Activated T-cell treated with anti-CD3 and anti-CD28 coated beads for 48 hours (primary cell): ENCODE results near the gene COL18A1.

Experiments
- DNase-seq: peaks from one replicate; pipeline ENCODE4 v3.0.0-alpha.2; 2020; ENCODE audit warnings: low read depth

COL18A1 gene

DNA sequence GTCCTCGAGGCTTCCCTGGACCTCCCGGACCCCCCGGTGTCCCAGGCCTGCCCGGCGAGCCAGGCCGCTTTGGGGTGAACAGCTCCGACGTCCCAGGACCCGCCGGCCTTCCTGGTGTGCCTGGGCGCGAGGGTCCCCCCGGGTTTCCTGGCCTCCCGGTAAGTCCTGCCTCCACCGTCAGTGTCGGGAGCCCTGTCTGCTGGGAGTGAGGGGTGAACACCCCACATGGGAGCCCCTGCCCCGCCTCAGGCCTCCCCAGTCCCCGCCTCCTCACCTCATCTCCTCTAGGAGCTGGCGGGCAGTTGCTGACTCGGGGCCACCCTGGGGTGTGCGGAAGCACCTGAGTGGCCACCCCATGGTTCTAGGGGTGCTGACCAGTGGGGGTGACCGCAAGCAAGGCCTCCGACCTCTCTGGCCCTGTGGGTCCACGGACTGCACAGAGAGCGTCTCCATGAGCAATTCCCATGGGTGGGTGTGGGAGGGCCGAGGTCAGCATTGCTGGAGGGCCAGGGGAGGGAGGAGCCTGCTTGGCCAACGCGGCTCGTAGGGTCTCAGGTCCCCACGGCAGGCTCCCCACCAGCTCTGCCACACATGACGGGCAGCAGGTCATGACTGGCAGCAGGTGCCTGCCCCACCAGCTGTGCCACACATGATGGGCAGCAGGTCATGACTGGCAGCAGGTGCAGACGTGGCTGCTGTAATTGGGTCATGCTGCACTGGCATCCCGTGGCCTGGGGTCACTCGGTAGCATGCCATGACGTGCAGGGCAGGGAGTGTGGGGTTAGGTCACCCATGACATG lies 75.9 kb downstream of the COL18A1 start:
- DNase-seq = no peak

DNA sequence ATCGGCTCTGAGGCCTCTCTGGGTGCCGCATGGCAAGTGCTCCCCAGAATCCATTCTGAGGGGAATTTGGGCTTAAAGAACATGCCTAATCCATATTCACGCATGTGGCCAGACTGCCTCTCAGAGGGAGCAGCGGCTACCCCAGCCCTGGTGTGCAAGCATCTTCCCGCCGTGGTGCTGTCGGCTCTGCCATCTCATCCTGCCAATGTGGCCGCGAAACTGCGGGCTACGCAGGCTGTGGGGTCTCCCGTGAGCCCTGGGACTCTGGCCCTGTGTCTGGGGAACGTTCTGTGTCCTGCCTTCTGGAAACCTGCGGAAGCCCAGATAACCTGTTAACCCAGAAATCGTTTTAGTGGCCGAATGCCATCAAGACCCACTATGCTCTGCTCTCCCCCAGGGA lies 76.6 kb downstream of the COL18A1 start:
- no peak for DNase-seq

DNA sequence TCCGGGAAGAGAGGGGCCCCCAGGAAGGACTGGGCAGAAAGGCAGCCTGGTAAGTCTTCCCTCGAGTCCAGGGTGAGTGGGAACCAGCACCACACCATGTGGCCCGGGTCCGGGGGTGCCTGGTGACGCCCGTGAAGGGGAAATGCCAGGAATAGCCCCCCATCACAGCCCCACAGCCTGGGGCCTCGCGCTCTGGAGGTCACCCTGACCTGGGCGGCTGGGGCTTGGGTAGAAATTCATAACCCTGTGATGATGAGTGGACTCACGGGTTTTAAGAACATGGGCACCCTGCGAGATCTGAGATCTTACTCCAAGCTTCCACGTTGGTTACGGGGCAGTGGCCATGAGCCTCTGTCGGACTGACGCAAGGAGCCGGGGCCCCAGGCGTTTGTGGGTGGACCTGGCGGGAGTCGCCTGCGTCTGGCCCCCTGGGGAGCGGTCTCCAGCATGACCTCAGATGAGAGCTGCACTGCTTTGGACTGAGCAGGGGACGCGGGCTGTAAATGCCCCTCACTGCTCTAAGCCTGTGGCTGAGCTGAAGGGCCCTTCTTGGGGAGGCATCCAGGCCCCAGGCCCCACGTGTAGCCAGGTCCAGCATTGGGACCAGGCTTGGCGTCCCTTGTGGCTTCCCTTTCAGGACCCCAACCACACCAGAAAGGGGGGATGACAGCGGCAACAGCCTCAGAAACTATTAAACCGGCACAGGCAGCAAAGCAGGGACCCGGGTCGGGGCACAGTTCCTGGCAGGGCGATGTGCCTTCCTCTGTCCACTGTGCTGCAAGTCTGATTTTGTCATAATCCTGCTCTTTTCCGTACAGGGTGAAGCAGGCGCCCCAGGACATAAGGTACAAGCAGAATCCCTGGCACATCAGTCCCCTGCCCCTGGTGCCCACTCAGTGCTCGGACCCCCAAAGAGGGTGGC lies 77.3 kb downstream of the COL18A1 start:
- DNase-seq = no peak

DNA sequence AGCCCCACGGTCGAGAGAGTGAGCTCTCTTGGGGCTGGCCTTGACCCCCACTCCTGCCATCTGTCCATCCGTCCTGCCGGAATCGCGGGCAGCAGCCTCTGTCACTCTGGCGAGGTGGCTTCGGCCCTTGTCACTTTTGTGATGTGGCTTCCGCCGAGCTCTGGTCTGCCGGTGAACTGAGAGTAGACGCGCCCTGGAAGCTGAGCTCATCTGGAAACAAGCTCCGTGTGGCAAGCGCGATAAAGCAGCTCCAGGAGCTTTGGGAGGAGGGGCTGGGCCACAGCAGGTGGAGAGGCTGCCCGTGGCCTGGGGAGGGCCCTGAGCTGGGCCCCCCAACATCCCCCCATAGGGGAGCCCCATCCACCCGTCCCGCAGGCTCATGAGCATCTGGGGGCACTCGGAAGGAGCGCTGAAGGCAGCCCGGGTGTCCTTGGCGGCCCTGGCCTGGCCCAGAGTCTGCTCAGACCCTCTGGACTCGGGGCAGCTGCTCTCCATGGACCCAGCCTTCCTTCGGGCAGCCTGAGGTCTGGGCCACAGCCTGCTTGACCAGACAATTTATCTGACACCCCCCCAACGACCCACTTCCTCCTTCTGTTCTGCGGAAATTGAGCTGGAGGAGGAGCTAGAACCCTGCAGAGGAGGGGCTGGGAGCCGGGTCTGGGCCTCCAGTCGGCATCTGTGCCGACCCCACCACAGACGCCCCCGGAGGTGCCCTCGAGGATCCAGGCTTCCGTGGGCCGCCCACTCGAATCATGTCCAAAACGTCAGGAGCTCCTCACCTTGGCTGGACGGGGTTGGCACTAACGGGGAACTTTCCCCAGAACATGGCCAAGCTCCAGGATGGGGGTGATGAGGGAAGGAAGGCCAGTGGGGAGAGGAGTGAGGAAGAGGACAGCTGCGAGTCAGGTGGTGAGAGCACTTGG lies 78.2 kb downstream of the COL18A1 start:
- DNase-seq = peak; percentile 33

DNA sequence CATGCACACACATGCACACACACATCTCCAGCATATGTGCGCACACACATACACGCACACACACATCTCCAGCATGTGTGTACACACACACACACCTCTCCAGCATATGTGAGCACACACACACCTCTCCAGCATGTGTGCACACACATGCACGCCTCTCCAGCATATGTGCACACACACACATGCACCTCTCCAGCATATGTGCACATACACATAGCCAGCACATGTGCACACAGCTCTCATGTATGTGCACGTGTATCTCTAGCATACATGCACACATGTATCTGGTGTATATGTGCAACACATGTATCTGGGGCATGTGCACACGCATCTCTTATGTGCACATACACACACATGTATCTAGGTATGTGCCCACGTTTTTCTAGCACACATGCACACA lies 79.4 kb downstream of the COL18A1 start:
- no peak for DNase-seq

DNA sequence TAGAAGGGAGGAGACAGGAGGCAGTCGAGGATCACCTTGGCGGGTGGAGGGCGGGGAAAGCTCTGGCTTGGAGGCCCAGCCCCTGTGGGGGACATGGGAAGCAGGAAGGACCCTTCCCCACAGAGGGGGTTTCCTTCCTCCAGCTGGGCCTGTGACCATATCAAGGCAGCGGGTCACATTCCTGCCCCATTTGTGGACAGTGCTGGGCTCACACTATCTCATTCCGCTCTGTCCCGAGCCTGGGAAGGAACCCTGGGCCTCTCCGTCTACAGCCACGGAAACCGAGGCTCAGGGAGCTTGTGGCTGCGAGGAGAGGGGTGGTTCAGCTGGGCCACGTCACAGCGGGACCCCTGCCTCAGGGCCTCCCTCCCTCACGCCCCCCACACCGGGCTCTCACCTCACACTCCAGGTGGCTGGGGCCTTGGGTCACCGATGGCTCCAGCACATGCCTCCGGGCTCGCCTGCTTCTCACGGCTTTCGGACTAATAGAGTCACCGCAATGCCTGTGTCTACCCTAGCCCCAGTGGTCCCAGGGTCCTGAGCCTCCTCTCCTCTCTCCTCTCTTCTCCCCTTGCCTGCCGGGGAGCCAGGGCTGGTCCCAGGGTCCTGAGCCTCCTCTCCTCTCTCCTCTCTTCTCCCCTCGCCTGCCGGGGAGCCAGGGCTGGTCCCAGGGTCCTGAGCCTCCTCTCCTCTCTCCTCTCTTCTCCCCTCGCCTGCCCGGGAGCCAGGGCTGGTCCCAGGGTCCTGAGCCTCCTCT lies 80.9 kb downstream of the COL18A1 start:
- DNase-seq = no peak

DNA sequence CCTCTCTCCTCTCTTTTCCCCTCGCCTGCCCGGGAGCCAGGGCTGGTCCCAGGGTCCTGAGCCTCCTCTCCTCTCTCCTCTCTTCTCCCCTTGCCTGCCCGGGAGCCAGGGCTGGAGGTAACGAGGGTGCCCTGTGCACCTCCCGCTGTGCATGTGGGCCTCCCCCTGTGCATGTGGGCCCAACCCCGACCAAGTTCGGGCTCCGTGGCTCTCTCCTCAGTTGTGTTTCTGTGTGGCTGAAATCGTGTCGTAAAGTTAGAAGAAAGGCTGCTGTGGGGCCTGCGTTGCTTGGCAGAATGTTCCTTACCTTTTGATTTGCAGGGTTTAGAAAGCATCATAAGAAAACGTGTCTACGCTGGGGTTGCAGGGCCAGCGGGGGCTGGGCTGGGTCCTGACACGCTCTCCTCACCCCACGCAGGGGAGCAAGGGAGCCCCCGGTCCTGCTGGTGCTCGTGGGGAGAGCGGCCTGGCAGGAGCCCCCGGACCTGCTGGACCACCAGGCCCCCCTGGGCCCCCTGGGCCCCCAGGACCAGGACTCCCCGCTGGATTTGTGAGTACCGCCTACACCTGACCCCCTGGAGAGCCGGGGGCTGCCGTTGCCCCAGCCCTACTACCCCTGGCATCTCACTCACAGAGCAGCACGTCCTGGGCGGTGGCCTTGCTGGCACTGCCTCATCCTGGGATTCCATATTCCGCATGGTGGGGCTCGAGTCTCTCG lies 81.6 kb downstream of the COL18A1 start:
- DNase-seq = no peak

DNA sequence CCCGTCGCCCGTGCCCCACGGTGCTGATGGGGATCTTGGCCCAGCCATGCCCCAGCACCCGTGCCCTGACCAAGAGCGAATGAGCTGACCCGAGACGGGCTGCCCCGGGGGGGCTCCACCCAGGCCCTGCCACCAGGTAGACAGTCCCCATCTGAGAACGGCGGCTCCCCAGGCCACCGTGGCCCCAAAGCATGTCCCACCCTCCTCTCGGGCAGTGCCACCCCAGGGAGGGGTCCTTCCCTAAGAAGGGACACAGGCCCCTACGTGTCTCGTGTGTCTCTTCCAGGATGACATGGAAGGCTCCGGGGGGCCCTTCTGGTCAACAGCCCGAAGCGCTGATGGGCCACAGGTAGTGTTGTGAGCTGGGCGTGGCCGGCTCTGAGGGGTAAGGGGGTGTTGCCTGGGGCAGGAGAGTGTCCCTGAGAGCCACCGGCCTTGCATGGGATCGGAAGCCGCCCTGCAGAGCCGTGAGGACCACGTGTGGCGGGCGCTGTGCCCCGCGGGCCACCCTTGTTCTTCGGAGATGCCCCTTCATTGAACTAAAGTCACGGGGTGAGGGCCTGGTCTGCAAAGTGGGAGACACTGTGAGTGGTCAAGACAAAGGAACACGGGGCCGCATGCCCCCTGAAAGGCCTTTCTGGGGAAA lies 82.3 kb downstream of the COL18A1 start:
- DNase-seq = no peak

DNA sequence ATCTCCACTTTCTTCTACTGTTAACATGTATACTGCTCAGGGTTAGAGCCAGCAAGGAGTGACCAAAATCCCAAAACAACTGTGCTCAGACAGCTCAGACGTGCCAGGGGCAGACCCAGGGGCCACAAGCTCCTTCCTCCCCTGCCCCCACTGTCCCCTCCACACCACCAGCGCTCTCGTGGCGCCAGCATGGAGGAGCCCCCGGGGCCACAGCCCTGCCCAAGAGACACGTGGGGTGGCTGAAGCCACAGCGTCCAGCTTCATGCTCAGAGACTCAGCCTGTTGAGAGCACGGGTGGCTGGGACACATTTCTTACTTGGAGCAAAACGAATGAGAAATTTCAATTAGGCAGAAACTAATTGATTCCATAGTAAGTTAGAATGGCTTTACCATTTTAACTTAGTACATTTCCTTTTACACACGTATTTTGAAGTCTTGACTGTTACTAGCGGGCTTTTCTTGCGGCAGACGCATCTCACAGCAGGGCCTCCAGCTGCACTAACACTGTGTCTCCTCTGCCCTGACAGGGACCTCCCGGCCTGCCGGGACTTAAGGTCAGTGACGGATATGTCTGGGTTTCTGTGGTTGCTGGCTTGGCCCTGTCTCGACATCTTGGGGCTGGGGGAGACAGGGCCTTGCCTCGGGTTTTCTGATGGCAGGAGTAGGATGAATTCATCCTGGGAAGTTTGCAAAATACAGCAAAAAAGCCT lies 83.1 kb downstream of the COL18A1 start:
- no peak for DNase-seq

DNA sequence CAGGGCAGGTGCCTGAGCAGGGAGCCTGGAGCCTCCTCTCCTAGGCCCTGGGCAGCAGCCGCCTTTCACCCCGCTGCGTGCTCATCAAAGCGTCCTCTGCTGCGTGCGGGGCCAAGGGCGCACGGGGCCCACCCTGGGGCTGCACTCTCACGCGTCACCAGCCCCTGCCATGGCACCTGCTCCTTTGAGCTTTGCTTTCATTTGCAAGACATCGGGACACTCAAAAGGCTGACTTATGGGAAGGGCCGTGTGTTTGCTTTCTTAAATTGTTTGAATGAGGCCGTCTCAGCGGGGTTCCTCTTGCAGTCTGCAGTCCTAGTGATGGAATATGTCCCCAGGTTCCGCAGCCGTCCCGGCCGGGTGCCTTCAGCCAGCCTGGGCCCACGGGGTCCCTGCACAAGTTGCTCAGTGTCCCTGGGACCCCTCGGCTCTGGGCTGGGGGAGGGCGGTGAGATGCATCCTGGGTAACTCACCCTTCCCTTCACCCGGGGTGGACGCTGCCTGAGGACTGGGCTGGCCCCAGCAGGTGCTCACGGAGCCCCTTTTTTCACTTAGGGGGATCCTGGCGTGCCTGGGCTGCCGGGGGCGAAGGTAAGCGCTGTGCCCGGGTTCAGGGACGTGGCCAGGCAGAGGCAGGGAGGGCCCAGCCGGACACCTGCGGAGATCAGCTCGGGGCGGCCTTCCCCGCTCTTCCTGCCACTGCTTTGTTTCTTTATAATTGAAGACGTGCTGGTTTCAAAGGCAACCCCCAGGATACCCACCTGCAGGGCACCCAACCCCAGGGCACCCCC lies 84.2 kb downstream of the COL18A1 start:
- DNase-seq = no peak

DNA sequence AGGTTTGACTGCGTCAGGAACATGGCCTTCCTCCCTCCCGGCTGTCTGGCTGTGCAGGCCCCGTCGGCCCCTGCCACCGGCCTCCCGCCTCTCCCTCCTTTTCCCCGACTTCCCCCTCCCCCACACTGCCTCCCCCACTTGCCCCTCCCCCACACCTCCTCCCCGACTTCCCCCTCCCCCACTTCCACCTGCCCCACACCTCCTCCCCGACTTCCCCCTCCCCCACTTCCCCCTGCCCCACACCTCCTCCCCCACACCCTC lies 84.7 kb downstream of the COL18A1 start:
- no peak for DNase-seq

DNA sequence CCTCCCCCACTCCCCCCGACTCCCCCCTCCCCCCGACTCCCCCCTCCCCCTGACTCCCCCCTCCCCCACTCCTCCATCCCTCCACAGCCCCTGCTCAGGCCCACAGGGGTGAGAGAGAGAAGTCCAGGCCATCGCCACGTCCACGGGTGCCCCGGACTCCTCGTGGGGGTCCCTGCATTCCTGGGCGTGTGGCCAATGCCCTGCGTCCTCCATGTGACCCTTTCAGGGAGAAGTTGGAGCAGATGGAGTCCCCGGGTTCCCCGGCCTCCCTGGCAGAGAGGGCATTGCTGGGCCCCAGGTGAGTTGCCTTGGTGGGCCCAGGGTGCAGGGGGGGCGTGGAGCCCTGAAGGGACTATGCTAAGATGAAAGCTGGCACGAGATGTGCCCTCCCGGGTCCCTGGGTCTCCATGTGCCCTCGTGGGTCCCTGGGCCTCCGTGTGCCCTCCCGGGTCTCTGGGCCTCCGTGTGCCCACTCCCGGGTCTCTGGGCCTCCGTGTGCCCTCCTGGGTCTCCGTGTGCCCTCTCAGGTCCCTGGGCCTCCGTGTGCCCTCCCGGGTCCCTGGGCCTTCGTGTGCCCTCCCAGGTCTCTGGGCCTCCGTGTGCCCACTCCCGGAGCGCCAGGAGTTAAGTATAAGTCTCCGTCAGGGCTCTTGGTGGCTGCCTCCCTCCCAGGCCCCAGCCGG lies 85.2 kb downstream of the COL18A1 start:
- DNase-seq = no peak

DNA sequence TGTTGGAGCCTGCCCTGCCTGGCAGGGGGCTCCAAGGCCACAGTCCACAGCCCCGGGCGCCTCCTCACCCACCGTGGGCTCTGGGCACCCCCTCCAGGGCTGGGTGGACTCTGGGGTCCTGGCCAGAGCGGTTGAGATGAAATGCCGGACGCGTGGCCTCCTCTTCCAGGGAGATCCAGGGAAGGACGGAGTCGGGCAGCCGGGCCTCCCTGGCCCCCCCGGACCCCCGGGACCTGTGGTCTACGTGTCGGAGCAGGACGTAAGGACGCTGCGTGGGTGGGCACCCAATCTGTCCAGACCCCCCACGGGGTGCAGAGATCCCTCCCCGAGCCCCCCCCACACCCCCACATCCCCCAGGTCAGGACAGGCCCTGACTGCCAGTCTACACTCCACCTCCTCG lies 86.1 kb downstream of the COL18A1 start:
- no peak for DNase-seq

DNA sequence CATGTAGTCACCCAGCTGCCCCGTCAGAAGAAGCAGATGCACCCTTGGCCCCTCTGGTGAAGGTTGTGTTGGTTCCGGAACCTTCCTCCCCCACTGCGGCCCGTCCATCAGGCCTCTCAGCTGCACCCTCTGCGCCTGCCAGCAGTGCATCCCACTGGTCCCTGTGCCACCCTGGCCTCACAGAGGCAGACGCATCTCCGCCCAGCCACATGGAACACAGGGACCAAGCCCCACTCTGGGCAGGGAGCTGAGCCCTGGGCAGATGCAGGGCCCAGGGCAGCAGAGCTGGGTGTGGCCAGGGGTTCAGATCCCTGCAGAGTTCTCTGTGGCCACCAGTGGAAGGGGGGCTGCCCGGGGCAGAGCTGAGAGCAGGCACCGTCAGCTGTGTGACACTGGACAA lies 86.7 kb downstream of the COL18A1 start:
- no peak for DNase-seq

DNA sequence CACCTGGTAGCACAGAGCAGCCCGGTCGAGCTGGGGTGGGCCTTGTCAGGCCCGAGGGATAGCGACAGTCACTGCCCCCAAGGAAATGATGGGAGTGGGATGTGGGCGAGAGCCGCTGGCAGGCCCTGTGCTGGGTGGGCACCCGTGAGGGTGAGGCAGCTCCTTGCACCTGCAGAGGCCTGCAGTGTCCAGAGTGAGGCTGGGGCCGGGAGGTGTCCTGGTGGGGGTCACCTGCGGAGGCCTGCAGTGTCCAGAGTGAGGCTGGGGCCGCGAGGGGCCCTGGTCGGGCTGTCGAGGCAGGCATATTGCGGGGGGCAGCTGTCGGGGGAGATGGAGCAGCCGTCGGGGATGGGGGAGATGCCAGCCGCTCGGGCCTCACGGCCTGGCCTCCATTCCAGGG lies 87.8 kb downstream of the COL18A1 start:
- no peak for DNase-seq

DNA sequence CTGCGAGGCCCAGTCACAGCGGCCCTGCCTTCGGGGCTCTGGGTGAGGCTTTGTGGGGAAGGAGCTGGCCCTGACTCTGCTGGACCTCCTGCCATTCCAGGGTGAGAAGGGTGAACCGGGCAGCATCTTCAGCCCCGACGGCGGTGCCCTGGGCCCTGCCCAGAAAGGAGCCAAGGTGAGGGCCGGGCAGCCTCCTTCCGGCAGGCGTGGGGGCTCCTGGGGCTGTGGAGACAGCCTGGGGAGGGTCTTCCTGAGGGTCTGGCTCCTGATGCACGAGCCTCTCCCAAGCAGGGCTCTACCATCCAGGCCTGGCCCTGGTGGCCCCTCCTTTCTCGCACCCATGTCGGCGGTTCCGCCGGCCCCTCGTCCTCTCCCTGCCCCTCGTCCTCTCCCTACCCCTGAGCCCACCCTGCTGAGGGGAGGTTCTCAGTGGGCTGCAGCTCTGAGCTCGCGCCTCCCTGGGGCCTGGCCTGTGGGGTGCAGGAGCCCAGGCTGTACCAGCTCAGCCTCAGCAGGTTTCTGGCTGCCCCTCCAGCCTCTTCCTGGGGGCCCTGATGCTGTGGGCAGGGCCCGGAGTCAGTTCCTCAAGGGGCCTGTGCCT lies 88.5 kb downstream of the COL18A1 start:
- no peak for DNase-seq

DNA sequence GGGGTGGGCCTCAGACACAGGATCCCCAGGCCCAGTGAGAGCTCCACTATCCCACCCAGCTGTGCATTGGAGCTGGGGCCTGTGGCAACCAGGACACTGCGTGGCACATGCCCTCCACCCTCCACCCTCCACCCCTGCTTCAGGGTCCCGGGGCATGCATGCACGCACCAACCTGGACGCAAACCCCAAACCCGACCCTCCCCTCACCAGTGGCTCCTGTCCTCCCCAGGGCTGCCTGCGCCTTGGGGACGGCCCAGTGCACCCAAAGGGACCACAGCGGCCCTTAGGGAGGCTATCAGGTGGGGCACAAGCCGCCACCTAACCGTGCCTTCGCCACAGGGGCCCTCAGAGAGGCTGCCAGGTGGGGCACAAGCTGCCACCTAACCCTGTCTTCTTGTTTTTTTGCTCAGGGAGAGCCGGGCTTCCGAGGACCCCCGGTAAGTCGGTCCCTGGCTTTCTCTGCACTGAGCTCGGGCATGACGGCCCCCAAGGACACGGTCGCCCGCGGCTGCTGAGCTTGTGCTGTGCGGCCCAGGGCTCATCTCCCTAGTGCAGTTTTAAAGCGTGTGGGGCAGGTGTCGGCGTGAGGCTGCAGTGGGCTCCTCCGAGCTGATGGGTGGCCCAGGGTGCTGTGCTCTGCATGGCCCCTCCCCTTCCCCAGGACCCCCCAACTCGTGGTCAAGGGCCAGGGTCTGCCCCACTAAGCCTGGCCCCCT lies 89.3 kb downstream of the COL18A1 start:
- DNase-seq = no peak
